ENCODE data around the gene OR5W2.
"Not testable (repeated sequence)": the region's sequence is repeated elsewhere in the genome, so short reads cannot be mapped to it uniquely, and the experiment has no call there.

Gene OR5W2
- 0 reads per million in 4 experiments for total RNA-seq

DNA sequence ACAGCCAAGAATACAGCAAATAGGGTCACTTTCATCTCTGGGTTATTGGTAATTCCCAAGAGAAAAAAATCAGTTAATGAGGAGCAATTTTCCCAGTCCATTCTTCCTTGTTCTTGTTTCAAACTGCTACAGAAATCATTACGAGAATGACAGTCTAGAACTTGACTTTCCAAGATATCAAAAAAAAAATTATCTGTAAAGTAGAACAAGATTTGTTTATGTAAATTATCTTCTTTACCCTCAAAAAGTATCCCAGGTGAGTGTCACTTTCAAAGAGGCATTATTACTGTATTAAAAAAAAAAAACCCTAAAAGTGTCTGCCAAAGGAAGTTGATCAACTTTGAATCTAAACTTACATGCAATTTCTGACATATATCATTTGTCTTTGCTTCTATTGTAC is at the start of gene OR5W2:
OR5W2 (minus strand) TSS at position 101 of the 400 bp plus-strand sequence; CDS start at position 101, 0 bp downstream.
- no peak for DNase-seq

DNA sequence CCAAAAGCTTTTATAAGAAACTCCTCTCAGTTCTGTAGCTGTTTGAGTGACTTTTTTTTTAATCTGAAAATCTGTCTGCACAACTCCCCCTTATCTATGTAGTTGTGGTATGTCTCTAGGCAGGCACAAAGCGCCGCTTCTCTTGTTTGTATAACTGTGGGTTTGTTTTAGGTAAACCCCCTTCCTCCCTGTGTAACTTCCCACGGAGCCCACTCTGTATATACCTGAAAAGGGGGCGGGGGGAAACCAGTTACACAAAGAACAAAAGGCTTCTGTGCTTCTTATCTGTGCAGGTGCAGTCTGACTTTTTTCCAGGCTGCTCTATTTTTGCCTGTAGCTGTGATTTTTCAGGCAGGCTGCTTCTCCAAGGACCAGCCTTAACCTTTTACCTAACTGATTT is 42.1 kb upstream of the OR5W2 start:
- DNase-seq, result no peak

DNA sequence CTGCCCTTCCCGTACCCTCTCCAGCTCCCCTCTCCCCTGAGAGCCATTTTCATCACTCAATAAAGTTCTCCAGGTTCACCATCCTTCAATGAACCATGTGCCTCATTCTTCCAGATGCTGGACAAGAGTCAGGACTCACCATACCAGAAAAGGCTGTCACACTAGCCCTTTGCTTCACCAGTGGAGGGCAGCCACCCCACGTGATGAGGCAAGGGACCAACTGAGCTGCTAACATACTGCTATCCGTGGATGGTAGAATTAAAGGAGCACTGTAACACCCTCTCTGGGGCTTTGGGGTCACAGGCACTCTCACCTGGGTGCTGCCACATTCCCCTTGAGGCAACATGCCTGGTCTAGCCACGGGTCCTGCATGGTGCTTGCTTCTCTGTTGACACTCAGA is 34.9 kb upstream of the OR5W2 start:
- no peak for DNase-seq

DNA sequence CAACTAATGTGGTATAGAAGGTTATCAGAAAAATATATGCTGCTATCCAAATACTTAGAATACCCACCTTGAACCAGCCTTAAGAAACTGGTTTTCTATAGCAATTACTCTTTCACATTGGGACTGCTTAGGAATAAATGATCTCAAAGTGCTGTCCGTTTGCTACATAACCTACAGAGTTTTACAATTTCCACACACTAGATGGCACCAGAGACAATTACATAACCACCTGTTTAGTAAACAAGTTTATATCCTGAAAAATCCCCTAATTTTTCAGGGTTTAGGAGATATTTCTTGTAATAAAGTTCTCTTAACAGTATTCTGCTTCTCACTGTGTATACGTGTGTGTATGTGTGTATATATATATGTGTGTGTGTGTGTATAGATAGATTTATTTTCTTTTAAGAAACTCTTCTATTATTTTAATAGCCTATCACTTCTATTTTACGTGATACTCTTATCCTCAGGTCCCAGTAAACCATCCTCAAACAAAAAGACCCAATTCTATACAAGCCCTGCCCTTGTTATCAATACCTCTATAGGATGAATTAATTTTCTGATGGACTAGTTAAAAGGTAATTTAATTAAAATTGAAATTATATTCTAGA is 28.5 kb upstream of the OR5W2 start:
- no peak for DNase-seq

DNA sequence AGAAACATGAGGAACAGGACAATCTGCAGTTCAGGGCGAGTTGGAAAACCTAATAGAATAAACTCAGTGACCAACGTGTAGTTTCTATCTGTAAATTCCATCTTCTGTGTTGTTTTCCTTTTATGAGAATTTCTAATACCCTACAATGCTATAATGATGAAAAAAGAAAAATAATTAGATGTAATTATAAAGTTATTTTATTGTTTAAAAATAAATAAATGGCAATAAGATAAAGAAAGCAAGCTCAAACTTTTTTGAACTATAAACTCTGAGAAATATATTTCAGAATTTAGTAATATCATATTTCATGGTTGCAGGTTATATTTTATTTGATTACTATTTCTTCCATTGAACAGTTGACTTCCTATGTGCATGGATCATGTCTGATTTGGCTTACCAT is 21.9 kb upstream of the OR5W2 start, which contains the start of gene OR5I1:
OR5I1 (minus strand) TSS at position 101 of the 400 bp plus-strand sequence; CDS start at position 101, 0 bp downstream.
- no peak for DNase-seq

DNA sequence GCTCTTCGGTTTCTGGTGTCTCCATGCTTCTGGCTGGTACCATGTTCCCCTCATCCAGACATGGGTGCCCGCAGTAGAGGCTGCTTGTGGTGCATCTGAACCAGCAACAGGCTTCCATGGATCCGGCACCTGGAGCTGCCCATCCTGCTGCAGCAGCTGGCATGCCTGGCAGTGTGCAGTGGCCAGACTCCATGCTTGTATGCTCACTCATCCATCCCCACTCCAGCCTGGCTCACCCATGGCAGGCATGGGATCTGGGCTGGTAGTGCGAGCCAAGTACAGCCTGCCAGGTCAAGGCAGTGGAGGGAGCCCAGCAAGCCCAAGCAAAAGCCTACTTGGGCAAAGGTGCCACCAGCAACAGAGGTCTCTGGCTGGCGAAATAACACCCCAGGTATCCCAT is 6.2 kb upstream of the OR5W2 start:
- DNase-seq, result no peak

DNA sequence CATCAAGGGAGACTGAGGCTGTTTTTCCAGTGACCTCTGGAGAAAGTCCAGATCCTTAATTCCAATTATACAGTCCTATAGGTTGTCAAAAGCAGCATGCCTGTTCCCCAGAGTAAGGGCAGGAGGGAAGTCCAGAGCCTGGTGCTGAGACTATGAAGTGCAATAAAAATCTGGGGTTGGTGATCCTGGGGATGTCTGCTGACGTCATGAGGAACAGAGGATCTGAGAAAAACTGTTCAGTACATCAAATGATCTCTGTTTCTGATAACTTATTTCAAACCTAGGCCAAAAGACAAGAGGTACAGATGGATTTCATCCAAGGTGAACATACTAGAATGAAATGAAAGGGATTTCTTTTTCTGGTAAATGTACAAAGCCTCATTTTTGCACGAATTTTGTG is 12.1 kb downstream of the OR5W2 start:
- no peak for DNase-seq

DNA sequence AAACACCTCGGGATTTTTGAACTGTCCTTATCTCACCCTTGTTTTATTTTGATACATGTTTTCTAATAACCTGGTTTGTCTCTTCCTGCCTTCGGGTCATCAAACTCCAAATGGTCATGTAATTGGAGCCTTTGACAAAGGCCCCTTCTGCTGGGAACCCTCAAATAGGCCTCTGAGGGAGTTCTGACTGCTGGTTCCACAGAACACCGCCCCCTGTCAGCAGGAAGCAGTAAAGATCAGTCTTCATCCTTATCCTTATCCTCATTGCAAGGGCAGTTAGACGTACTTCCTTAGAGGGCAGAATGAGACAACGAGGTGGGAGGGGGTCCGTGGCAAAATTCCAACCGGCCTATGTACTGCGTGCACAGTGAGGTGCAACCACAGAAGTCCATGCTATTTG is 19.2 kb downstream of the OR5W2 start:
- no peak for DNase-seq

DNA sequence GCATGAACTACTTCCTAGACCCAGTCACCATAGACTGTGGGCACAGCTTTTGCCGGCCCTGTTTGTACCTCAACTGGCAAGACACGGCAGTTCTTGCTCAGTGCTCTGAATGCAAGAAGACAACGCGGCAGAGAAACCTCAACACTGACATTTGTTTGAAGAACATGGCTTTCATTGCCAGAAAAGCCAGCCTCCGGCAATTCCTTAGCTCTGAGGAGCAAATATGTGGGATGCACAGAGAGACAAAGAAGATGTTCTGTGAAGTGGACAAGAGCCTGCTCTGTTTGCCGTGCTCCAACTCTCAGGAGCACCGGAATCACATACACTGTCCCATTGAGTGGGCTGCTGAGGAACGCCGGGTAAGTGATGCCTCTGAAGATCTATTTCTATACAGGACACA is 28.9 kb downstream of the OR5W2 start:
- not testable (repeated sequence) for DNase-seq

DNA sequence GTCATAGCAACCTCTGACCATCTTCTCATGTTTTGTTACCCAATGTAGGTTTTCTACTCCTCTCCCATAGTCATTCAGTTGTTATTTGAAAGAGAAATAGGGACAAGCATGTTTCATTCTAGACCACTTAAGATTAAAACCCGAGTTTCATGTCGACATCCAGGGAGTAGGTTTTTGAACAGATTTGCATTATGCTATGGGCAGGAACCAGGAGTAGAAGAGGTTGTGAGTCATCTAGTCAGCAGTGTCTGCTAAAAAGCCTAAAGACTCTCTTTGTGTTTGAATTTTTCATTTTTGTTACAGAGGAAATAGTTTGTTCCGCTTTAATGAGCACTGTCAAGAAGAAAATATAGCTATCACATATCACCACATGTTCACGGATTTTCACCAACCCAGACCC is 29.4 kb downstream of the OR5W2 start:
- DNase-seq, result not testable (repeated sequence)

DNA sequence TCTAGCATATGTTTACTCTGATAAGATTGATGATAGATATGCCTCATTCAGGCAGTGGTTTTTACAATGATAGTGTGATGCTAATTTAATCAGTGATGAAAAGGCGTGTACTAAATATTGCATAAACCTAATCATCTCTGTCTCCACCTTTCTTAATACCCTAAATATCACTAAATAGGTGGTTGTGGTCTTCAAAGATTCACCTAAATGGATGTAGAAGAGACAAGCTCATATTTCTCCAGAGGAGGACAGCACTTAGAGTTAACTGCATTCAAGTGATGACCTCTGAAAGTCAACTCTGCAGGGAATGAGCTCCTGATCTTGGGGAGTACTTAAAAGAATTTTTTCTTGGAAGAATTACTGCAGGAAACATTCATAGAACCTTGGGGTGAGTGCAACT is 31.4 kb downstream of the OR5W2 start, which contains the start of gene TRIM51:
TRIM51 (plus strand) TSS at position 301 of the 400 bp plus-strand sequence. CDS start 2,132 bp downstream, outside the sequence.
- not testable (repeated sequence) for DNase-seq

DNA sequence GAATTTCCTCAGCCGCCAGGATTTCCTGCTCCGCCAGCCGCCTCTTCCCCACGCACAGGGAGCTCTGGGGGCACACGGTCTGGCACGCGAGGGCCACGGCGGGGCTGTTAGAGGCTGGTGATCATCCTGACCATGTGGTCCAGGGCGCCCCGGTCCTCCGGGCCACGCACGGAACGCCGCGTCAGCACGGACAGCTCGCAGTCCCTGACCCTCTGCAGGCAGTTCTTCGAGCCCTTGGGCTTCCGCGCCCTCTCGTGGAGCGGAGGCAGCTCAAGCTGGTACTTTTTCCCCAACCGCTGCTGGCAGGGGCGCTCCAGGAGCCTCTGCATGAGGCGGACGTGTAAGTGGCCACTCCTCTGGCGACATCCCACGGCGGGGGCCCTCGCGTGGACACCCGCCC is 41.2 kb downstream of the OR5W2 start:
- DNase-seq, result not testable (repeated sequence)

DNA sequence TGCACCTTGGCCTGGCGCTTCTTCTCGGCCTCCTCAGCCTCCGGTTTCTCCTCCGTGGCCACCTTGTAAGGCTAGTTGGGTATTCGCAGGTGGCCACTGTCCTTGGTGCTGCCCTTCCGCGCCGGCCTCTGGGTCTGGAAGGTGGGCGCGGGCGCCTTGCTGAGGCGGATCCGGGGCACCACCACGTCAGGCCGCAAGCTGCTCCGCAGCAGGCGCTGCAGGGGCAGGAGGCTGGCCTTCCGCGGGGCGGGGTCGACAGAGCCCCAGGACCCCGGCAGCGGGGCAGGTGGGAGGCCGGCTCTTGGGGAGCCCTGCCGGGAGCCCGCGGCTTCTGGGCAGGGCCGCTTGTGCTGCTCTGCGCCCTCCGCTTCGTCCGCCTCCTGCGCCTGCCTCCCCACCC is 41.7 kb downstream of the OR5W2 start:
- DNase-seq, result not testable (repeated sequence)

DNA sequence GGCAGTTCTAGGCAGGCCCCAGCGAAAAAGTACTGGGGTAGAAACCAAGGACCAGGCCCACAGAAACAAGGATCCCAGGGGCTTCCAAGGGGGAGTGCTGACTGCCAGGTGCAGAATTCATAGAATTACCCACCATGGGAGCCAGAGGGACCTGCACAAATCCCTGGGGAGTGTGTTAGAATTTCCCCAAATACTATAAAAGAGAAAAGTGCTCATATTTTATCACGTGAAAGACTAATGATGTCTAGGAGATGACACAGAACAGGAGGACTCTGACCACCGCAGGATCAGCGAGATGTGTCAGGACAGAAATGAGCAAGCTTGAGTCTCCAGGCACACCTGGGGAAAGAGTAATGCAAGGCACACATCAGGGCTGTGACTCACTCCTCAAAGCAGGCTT is 47.0 kb downstream of the OR5W2 start:
- not testable (repeated sequence) for DNase-seq

Data from effector CD8-positive, alpha-beta T cell (primary cell).